Coronary artery (tissue), 2 donors: ENCODE measurements around the gene XRCC5.

ENCODE experiments used
- DNase-seq: peaks from one replicate; pipeline ENCODE4 v3.0.0-alpha.2; 2017; ENCODE audit warnings: low spot score
- H3K27ac ChIP-seq, 2 donors: fragments of 200-600 bp; sonication (generic); one replicate each; pipeline ENCODE4 v1.5.1; 2016 to 2019
- H3K4me3 ChIP-seq: fragments of 200-600 bp; sonication (generic); 2 replicates; pipeline ENCODE4 v1.5.1; 2016; ENCODE audit warnings: mild to moderate bottlenecking, moderate library complexity
- TF ChIP-seq, protein P1 (sequence below): fragments of 200-600 bp; sonication (generic); IDR thresholded peaks from one replicate; pipeline ENCODE4 v1.5.1; 2019; ENCODE audit warnings: antibody characterized with exemption

The XRCC5 gene

DNA sequence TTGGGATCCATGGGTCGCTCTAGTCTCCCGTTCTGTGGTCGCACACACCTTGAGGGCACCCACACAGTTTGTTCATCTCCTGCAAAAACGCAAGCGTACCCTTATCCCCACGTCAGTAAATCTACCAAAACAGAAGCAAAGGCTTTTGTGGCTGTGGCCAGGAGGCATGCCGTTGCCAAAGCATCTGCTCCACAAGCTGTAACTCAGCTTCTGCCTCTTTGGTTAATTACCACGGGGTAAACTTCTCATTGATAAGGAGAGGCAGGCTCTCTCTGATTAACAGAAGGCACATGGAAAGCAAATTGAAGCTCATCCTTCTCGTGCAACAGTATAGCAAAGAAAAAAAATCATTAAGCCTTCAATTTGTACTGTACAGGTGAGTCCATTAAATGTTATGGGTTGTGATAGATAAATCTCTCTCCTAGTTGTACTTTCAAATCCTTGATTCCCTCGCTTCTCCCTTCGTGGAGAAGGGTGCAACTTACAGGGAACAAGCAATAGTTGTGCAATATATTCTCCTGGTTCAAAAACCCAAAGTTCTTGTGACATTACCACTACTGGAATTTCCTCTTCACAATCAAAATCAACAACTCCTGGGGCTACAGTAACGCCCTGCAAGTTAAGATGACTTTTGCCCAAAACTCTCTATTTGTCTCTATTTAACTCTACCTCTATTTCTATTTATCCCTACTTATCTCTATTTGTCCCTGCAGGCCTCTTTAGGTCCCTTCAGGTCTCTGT is 37.9 kb upstream of the XRCC5 start:
- TF ChIP-seq, protein P1, sequence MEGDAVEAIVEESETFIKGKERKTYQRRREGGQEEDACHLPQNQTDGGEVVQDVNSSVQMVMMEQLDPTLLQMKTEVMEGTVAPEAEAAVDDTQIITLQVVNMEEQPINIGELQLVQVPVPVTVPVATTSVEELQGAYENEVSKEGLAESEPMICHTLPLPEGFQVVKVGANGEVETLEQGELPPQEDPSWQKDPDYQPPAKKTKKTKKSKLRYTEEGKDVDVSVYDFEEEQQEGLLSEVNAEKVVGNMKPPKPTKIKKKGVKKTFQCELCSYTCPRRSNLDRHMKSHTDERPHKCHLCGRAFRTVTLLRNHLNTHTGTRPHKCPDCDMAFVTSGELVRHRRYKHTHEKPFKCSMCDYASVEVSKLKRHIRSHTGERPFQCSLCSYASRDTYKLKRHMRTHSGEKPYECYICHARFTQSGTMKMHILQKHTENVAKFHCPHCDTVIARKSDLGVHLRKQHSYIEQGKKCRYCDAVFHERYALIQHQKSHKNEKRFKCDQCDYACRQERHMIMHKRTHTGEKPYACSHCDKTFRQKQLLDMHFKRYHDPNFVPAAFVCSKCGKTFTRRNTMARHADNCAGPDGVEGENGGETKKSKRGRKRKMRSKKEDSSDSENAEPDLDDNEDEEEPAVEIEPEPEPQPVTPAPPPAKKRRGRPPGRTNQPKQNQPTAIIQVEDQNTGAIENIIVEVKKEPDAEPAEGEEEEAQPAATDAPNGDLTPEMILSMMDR = no peak
- Histone ChIP-seq H3K27ac (no peak overlapping the region), H3K4me3 (no peak overlapping the region)
- no peak for DNase-seq

- Histone ChIP-seq H3K27ac (no peak overlapping the region), H3K4me3 (no peak overlapping the region)
- no peak for DNase-seq
- TF ChIP-seq, protein P1 = no peak
Measured at GRCh38 chr2:216072473-216072872, 36.7 kb upstream of the XRCC5 start.

DNA sequence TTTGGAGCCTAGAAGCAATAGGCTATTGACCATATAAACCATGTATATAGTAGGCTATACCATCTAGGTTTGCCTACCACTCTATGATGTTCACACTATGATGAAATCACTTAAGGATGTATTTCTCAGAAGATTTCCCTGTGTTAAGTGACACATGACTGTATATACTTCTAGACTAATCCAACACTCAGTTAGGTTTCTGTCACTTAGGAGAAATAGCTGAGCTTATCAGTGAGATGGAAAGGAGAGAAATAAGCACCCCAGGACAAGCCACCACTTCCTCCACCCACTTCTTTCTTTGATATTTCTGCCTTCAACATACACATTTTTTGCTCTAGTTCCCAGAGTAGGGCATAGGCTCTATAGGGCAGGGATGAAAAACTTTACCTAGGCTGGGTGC is 35.4 kb upstream of the XRCC5 start:
- TF ChIP-seq, protein P1 = no peak
- no peak for DNase-seq
- Histone ChIP-seq H3K4me3 (no peak overlapping the region), H3K27ac (no peak overlapping the region)

- Histone ChIP-seq H3K4me3 (no peak overlapping the region), H3K27ac (no peak overlapping the region)
- TF ChIP-seq, protein P1 = no peak
- no peak for DNase-seq
Measured at GRCh38 chr2:216074380-216074779, 34.8 kb upstream of the XRCC5 start.

GRCh38 chr2:216074794-216075193 is 34.4 kb upstream of the XRCC5 start:
- H3K27ac ChIP-seq = no peak overlapping the region
- DNase-seq = no peak
- TF ChIP-seq, protein P1 = no peak
- H3K4me3 ChIP-seq = no peak overlapping the region

- no peak for DNase-seq
- TF ChIP-seq, protein P1 = no peak
- Histone ChIP-seq H3K4me3 (no peak overlapping the region), H3K27ac (no peak overlapping the region)
Measured at GRCh38 chr2:216075510-216076485, 33.4 kb upstream of the XRCC5 start.
